Thoracic aorta (tissue), 2 donors: ENCODE data around the gene KLHDC1. TPM values are rescaled to one million over a fixed set of nuclear protein-coding genes. Genes with fewer than 3 reads are reported as not detected.
"Not testable (repeated sequence)": the region's sequence is repeated elsewhere in the genome, so short reads cannot be mapped to it uniquely, and the experiment has no call there.

Experiments
- ATAC-seq: fragments of 150-250 bp; one replicate; pipeline ENCODE4 v1.8.0; 2017; ENCODE audit warnings: low read depth; ENCODE audit not compliant: insufficient number of reproducible peaks, low FRiP score
- DNase-seq: peaks from one replicate; pipeline ENCODE4 v3.0.0-alpha.2; 2020; ENCODE audit warnings: low spot score
- H3K27ac ChIP-seq, 2 donors: fragments of 200-600 bp; sonication (generic); 1 replicate in 1 of 2; 2 replicates in 1 of 2; pipeline ENCODE4 v1.5.1; 2016; ENCODE audit warnings: mild to moderate bottlenecking in 2 of 2, moderate library complexity in 2 of 2
- H3K27me3 ChIP-seq: fragments of 200-600 bp; sonication (generic); replicated peaks from 2 replicates; pipeline ENCODE4 v1.6.0; 2016; ENCODE audit warnings: mild to moderate bottlenecking; ENCODE audit not compliant: insufficient read depth
- H3K36me3 ChIP-seq: fragments of 200-600 bp; sonication (generic); one replicate; pipeline ENCODE4 v1.5.1; 2016
- H3K4me1 ChIP-seq, 2 donors: fragments of 200-600 bp; sonication (generic); 1 replicate in 1 of 2; 2 replicates in 1 of 2; pipeline versions ENCODE4 v1.5.1 to v1.6.0; 2016; ENCODE audit warnings: low read depth in 2 of 2, mild to moderate bottlenecking in 1 of 2; ENCODE audit not compliant: control insufficient read depth in 1 of 2
- H3K4me3 ChIP-seq: fragments of 200-600 bp; sonication (generic); 2 replicates; pipeline ENCODE4 v1.5.1; 2016; ENCODE audit warnings: mild to moderate bottlenecking
- H3K9me3 ChIP-seq: fragments of 200-600 bp; sonication (generic); 2 replicates; pipeline ENCODE4 v1.5.1; 2016
- CTCF ChIP-seq: fragments of 200-600 bp; sonication (generic); IDR thresholded peaks from one replicate; pipeline ENCODE4 v1.5.1; 2019; ENCODE audit warnings: antibody characterized with exemption
- total RNA-seq, 2 donors: library from RNA; depleted of rRNA; stranded (reverse); fragments of >200 nt; gene quantifications; one replicate each; pipeline versions ENCODE4 v1.1.0 to v1.2.3, GENCODE V29; 2016

KLHDC1 gene
- total RNA-seq, 2 donors from 2014 or later, result 10.8 to 11.4 TPM

DNA sequence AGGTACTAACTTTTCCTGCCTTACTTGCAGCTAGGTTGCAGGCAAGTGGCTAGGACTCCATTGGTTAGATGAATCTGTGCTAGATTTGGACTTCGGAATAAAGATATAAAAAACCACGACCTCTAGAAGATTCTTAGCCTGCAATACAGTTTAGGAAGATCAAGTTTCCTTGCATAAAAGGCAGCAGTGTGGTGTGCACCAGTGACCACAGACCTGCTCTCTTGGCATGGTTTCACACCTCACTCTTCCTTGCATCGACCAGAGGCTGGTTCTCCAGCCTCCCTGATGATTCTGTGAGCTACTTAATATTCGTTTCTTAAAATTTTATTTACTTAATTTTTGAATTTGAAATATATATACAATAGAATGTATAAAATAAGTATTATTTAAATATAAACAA lies 9.8 kb downstream of the KLHDC1 start:
- DNase-seq, result no peak
- H3K4me3 ChIP-seq, result no peak overlapping the region
- TF ChIP-seq CTCF, result no peak

GRCh38 chr14:49703965-49704364 lies 11.0 kb downstream of the KLHDC1 start:
- DNase-seq (no peak), ATAC-seq (no peak)
- no peak overlapping the region for H3K27ac ChIP-seq
- no peaks in the 10 kb centered on the region for H3K4me1 ChIP-seq
- H3K9me3 ChIP-seq, result no peaks in the 10 kb centered on the region
- no peak for TF ChIP-seq CTCF
- peaks cover 11% of the 10 kb centered on the region for H3K36me3 ChIP-seq
- no peaks in the 10 kb centered on the region for H3K27me3 ChIP-seq
- no peak overlapping the region for H3K4me3 ChIP-seq

More for the DNA sequence above, 9.8 kb downstream of the KLHDC1 start:
- no peaks in the 10 kb centered on the region for H3K4me1 ChIP-seq
- H3K36me3 ChIP-seq, result peaks cover 11% of the 10 kb centered on the region
- ATAC-seq, result no peak
- no peak overlapping the region for H3K27ac ChIP-seq
- H3K27me3 ChIP-seq, result no peaks in the 10 kb centered on the region
- H3K9me3 ChIP-seq, result no peaks in the 10 kb centered on the region

GRCh38 chr14:49704471-49704870 lies 11.6 kb downstream of the KLHDC1 start:
- H3K9me3 ChIP-seq, ATAC-seq: not testable (repeated sequence)
- H3K36me3 ChIP-seq, result peaks cover 11% of the 10 kb centered on the region

GRCh38 chr14:49710993-49711392 lies 18.1 kb downstream of the KLHDC1 start:
- ATAC-seq, H3K27me3 ChIP-seq, H3K4me1 ChIP-seq, H3K9me3 ChIP-seq, H3K4me3 ChIP-seq, H3K27ac ChIP-seq, H3K36me3 ChIP-seq, DNase-seq: not testable (repeated sequence)

More at GRCh38 chr14:49704471-49704870, 11.6 kb downstream of the KLHDC1 start:
- not testable (repeated sequence) for H3K27ac ChIP-seq, H3K27me3 ChIP-seq, H3K4me3 ChIP-seq, H3K4me1 ChIP-seq, DNase-seq

- DNase-seq (no peak), ATAC-seq (no peak)
- H3K27me3 ChIP-seq, result no peaks in the 10 kb centered on the region
- TF ChIP-seq CTCF, result no peak
- no peak overlapping the region for H3K4me3 ChIP-seq
- peaks cover 15% of the 10 kb centered on the region for H3K36me3 ChIP-seq
- H3K4me1 ChIP-seq, result no peaks in the 10 kb centered on the region
- H3K27ac ChIP-seq, result no peak overlapping the region
- H3K9me3 ChIP-seq, result no peaks in the 10 kb centered on the region
These were observed 27.8 kb downstream of the KLHDC1 start for GRCh38 chr14:49720744-49721143.

DNA sequence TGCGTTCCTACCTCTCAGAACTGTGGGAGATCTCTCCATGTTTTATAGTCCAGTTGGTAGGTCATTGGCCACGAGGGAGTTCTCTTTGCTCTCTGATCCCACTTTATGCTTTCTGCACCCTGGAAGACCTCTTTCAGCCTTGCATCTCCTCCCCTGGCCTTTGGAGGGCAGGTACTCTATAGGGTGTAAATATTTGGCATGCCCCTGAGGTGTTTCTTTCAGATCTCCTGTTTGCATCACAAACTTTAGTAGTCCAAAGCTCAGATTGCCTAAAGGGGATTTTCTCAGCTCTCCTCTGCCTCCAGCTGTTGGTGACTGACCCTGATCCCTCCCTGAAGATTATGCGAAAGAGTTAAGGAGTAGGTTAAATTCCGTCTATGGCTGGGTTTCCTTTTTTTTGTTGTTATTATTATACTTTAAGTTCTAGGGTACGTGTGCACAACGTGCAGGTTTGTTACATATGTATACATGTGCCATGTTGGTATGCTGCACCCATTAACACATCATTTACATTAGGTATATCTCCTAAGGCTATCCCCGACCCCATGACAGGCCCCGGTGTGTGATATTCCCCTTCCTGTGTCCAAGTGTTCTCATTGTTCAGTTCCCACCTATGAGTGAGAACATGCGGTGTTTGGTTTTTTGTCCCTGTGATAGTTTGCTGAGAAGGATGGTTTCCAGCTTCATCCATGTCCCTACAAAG lies 29.0 kb downstream of the KLHDC1 start:
- H3K9me3 ChIP-seq, H3K4me3 ChIP-seq, DNase-seq, ATAC-seq, H3K4me1 ChIP-seq, H3K27ac ChIP-seq, H3K27me3 ChIP-seq: not testable (repeated sequence)
- peaks cover 26% of the 10 kb centered on the region for H3K36me3 ChIP-seq

GRCh38 chr14:49727171-49727570 lies 34.3 kb downstream of the KLHDC1 start:
- H3K36me3 ChIP-seq, result peaks cover 15% of the 10 kb centered on the region
- H3K27me3 ChIP-seq, result no peaks in the 10 kb centered on the region
- DNase-seq (no peak), ATAC-seq (no peak)
- H3K9me3 ChIP-seq, result no peaks in the 10 kb centered on the region
- no peaks in the 10 kb centered on the region for H3K4me1 ChIP-seq
- no peak overlapping the region for H3K27ac ChIP-seq
- H3K4me3 ChIP-seq, result no peak overlapping the region
- TF ChIP-seq CTCF, result no peak
